ENCODE results near the gene COASY. TPM values are rescaled to one million over a fixed set of nuclear protein-coding genes. Genes with fewer than 3 reads are reported as not detected.

The COASY gene
- total RNA-seq, 1 experiment from 2014 or later: 131 TPM

- TF ChIP-seq IRF2 (CRISPR knock-in tag; IDR thresholded peaks at IDR 0.05; ENCODE audit: borderline replicate concordance, low read depth): no peak
- no peak for TF ChIP-seq ERG (CRISPR knock-in tag; IDR thresholded peaks at IDR 0.05)
- no peak for TF ChIP-seq NR1H2 (CRISPR knock-in tag; IDR thresholded peaks at IDR 0.05)
- no peak for TF ChIP-seq MYBL2 (CRISPR knock-in tag; IDR thresholded peaks at IDR 0.05)
- no peak for TF ChIP-seq OVOL2 (CRISPR knock-in tag; IDR thresholded peaks at IDR 0.05; ENCODE audit: borderline replicate concordance)
- no peak for TF ChIP-seq FOXJ3 (CRISPR knock-in tag; IDR thresholded peaks at IDR 0.05; ENCODE audit: borderline replicate concordance)
- no peak for TF ChIP-seq JAZF1 (CRISPR knock-in tag; IDR thresholded peaks at IDR 0.05)
- no peak for TF ChIP-seq PRRX2 (CRISPR knock-in tag; IDR thresholded peaks at IDR 0.05)
- no peak for TF ChIP-seq ZNF512 (CRISPR knock-in tag; IDR thresholded peaks at IDR 0.05; ENCODE audit: borderline replicate concordance)
- no peak for TF ChIP-seq ZBTB21 (CRISPR knock-in tag; IDR thresholded peaks at IDR 0.05; ENCODE audit: borderline replicate concordance)
- 0 out of 2 replicates have a peak, but pooled peaks have one; percentile 13 for TF ChIP-seq ZNF416 (CRISPR knock-in tag; IDR thresholded peaks at IDR 0.05)
- TF ChIP-seq ZSCAN18 (CRISPR knock-in tag; IDR thresholded peaks at IDR 0.05): no peak
- TF ChIP-seq GRHL2 (CRISPR knock-in tag; IDR thresholded peaks at IDR 0.05; ENCODE audit: insufficient replicate concordance, severe bottlenecking): no peak
- no peak for TF ChIP-seq ZNF423 (CRISPR knock-in tag; IDR thresholded peaks at IDR 0.05)
- no peak for TF ChIP-seq ZNF532 (CRISPR knock-in tag; IDR thresholded peaks at IDR 0.05; ENCODE audit: borderline replicate concordance)
- peak; percentile 61; the same call in 1 of the 2 replicates for TF ChIP-seq ETV6 (CRISPR knock-in tag; IDR thresholded peaks at IDR 0.05)
- no peak for TF ChIP-seq ZNF396 (CRISPR knock-in tag; IDR thresholded peaks at IDR 0.05; ENCODE audit: borderline replicate concordance)
- TF ChIP-seq NR3C1 (CRISPR knock-in tag; conservative IDR thresholded peaks at IDR 0.05; ENCODE audit: low read depth): no peak
- TF ChIP-seq SOX15 (CRISPR knock-in tag; IDR thresholded peaks at IDR 0.05): no peak
- TF ChIP-seq ZMAT4 (CRISPR knock-in tag; IDR thresholded peaks at IDR 0.05): no peak
- TF ChIP-seq JUN (CRISPR knock-in tag; IDR thresholded peaks at IDR 0.05): no peak
- TF ChIP-seq CREM (CRISPR knock-in tag; IDR thresholded peaks at IDR 0.05): no peak
- peak; percentile 41; the same call in 1 of the 2 replicates for TF ChIP-seq ZNF232 (CRISPR knock-in tag; IDR thresholded peaks at IDR 0.05)
- no peak for TF ChIP-seq NR2C2 (CRISPR knock-in tag; IDR thresholded peaks at IDR 0.05)
- peak; percentile 50 for TF ChIP-seq CTCF (IDR thresholded peaks at IDR 0.05)
- no peak for TF ChIP-seq ZNF138 (CRISPR knock-in tag; conservative IDR thresholded peaks at IDR 0.05)
- TF ChIP-seq RELA (CRISPR knock-in tag; IDR thresholded peaks at IDR 0.05; ENCODE audit: borderline replicate concordance): no peak
- 0 out of 2 replicates have a peak, but pooled peaks have one; percentile 8 for TF ChIP-seq TP53 (CRISPR knock-in tag; IDR thresholded peaks at IDR 0.05)
- no peak for TF ChIP-seq ATF2 (CRISPR knock-in tag; IDR thresholded peaks at IDR 0.05; ENCODE audit: borderline replicate concordance, low read depth)
These were observed 16.4 kb downstream of the COASY start (continued) for GRCh38 chr17:42578282-42578869.

All from WTC11 (cell line).